ENCODE data around the gene RPS15A.
"Not testable (repeated sequence)": the region's sequence is repeated elsewhere in the genome, so short reads cannot be mapped to it uniquely, and the experiment has no call there.

RPS15A gene

DNA sequence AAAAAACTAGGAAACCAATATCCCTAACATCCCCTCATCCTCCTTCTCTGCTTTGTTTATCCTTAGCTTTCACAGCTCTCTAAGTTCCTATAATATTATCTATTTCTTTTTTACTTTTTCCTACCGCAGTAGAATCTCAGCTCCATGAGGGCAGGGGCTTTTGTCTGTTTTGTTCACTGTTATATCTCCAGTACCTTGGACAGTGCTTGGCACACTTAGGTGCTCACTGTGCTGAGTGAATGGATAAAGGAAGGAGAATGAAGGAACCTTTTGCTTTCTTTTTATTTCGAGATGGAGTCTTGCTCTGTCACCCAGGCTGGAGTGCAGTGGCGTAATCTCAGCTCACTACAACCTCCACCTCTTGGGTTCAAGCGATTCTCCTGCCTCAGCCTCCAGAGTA, 51.4 kb downstream of the RPS15A start:
- not testable (repeated sequence) for DNase-seq

DNA sequence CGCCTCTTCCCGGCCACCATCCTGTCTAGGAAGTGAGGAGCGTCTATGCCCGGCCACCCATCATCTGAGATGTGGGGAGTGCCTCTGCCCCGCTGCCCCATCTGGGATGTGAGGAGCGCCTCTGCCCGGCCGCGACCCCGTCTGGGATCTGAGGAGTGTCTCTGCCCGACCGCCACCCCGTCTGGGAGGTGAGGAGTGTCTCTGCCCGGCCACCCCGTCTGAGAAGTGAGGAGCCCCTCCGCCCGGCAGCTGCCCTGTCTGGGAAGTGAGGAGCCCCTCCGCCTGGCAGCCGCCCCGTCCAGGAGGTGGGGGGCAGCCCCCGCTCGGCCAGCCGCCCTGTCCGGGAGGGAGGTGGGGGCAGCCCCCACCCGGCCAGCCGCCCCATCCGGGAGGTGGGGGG, 55.9 kb downstream of the RPS15A start:
- DNase-seq = not testable (repeated sequence)
